Ureter (tissue), 1 donor: ENCODE data around the gene CDC14A. TPM values are rescaled to one million over a fixed set of nuclear protein-coding genes. Genes with fewer than 3 reads are reported as not detected.
"Not testable (repeated sequence)": the region's sequence is repeated elsewhere in the genome, so short reads cannot be mapped to it uniquely, and the experiment has no call there.

Experiments used
- DNase-seq: peaks from one replicate; pipeline ENCODE4 v3.0.0-alpha.2; 2020; ENCODE audit warnings: low spot score
- total RNA-seq: library from RNA; stranded (reverse); gene quantifications from one replicate; pipeline ENCODE4 v1.2.4, GENCODE V29; 2023
- donor health status: DM: yes; HTN: yes; CAD: no.

The CDC14A gene
- total RNA-seq, 1 donor from 2014 or later, result 14.3 TPM

GRCh38 chr1:100335436-100335835 is 16.9 kb upstream of the CDC14A start:
- no peak for DNase-seq

GRCh38 chr1:100337878-100338277 is 14.4 kb upstream of the CDC14A start:
- not testable (repeated sequence) for DNase-seq

GRCh38 chr1:100339735-100340134 is 12.6 kb upstream of the CDC14A start:
- not testable (repeated sequence) for DNase-seq

GRCh38 chr1:100340494-100340893 is 11.8 kb upstream of the CDC14A start:
- DNase-seq, result no peak

GRCh38 chr1:100342348-100342747 is 10.0 kb upstream of the CDC14A start:
- DNase-seq, result no peak

- no peak for DNase-seq
Observed at GRCh38 chr1:100343897-100344296, 8.4 kb upstream of the CDC14A start.

GRCh38 chr1:100344774-100345173 is 7.5 kb upstream of the CDC14A start:
- DNase-seq, result no peak

GRCh38 chr1:100346387-100346786 is 5.9 kb upstream of the CDC14A start:
- no peak for DNase-seq

GRCh38 chr1:100347009-100347966 is 5.0 kb upstream of the CDC14A start:
- no peak for DNase-seq

GRCh38 chr1:100348549-100349144 is 3.7 kb upstream of the CDC14A start:
- no peak for DNase-seq

GRCh38 chr1:100349246-100349645 is 3.1 kb upstream of the CDC14A start:
- no peak for DNase-seq

- no peak for DNase-seq
Observed at GRCh38 chr1:100350787-100351094, 1.6 kb upstream of the CDC14A start.

- peak; percentile 87 for DNase-seq
Observed at GRCh38 chr1:100351095-100351887, 1.0 kb upstream of the CDC14A start.

- DNase-seq, result peak; percentile 50
Observed at GRCh38 chr1:100353071-100353801, 930 bp downstream of the CDC14A start.

- no peak for DNase-seq
Observed at GRCh38 chr1:100353988-100354387, 1.7 kb downstream of the CDC14A start.

GRCh38 chr1:100354971-100355394 is 2.7 kb downstream of the CDC14A start:
- peak; percentile 48 for DNase-seq

- DNase-seq, result no peak
Observed at GRCh38 chr1:100358210-100358609, 5.9 kb downstream of the CDC14A start.

- no peak for DNase-seq
Observed at GRCh38 chr1:100359139-100359538, 6.8 kb downstream of the CDC14A start.

- no peak for DNase-seq
Observed at GRCh38 chr1:100360790-100361510, 8.6 kb downstream of the CDC14A start.

- DNase-seq, result no peak
Observed at GRCh38 chr1:100361511-100362089, 9.3 kb downstream of the CDC14A start.
